ENCODE data around the gene CYTH3.

- TF ChIP-seq MYBL2 (IDR thresholded peaks at IDR 0.05; ENCODE audit: low read depth) (no peak), MYBL2 (CRISPR knock-in tag; IDR thresholded peaks at IDR 0.05; ENCODE audit: borderline replicate concordance) (no peak), CTCF (IDR thresholded peaks at IDR 0.05 in 2 of 3, conservative IDR thresholded peaks at IDR 0.05 in 1 of 3; ENCODE audit: insufficient read depth in 2 of 3, low read depth in 1 of 3, low read length in 3 of 3) (no peak), NR2C1 (IDR thresholded peaks at IDR 0.05) (no peak), NR2C1 (tag; IDR thresholded peaks at IDR 0.05) (no peak)
- TF ChIP-seq, protein P1, sequence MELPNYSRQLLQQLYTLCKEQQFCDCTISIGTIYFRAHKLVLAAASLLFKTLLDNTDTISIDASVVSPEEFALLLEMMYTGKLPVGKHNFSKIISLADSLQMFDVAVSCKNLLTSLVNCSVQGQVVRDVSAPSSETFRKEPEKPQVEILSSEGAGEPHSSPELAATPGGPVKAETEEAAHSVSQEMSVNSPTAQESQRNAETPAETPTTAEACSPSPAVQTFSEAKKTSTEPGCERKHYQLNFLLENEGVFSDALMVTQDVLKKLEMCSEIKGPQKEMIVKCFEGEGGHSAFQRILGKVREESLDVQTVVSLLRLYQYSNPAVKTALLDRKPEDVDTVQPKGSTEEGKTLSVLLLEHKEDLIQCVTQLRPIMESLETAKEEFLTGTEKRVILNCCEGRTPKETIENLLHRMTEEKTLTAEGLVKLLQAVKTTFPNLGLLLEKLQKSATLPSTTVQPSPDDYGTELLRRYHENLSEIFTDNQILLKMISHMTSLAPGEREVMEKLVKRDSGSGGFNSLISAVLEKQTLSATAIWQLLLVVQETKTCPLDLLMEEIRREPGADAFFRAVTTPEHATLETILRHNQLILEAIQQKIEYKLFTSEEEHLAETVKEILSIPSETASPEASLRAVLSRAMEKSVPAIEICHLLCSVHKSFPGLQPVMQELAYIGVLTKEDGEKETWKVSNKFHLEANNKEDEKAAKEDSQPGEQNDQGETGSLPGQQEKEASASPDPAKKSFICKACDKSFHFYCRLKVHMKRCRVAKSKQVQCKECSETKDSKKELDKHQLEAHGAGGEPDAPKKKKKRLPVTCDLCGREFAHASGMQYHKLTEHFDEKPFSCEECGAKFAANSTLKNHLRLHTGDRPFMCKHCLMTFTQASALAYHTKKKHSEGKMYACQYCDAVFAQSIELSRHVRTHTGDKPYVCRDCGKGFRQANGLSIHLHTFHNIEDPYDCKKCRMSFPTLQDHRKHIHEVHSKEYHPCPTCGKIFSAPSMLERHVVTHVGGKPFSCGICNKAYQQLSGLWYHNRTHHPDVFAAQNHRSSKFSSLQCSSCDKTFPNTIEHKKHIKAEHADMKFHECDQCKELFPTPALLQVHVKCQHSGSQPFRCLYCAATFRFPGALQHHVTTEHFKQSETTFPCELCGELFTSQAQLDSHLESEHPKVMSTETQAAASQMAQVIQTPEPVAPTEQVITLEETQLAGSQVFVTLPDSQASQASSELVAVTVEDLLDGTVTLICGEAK (IDR thresholded peaks at IDR 0.05): no peak
- TF ChIP-seq, protein P1 (CRISPR knock-in tag; IDR thresholded peaks at IDR 0.05): no peak
Measured at GRCh38 chr7:6165075-6165474, 107.3 kb downstream of the CYTH3 start.

Data from K562 (cell line).